Hepatocyte (in vitro differentiated cells): Measurements from ENCODE around the gene CHADL.
"Not testable (repeated sequence)": the region's sequence is repeated elsewhere in the genome, so short reads cannot be mapped to it uniquely, and the experiment has no call there.

Experiments
- CTCF ChIP-seq: fragments of 200-600 bp; sonication (generic); IDR thresholded peaks from 2 replicates; pipeline ENCODE4 v1.5.1; 2016; ENCODE audit warnings: antibody characterized with exemption, mild to moderate bottlenecking; ENCODE audit not compliant: poor library complexity
- EZH2 ChIP-seq: fragments of 200-600 bp; sonication (generic); IDR thresholded peaks from 2 replicates; pipeline ENCODE4 v1.6.1; 2016; ENCODE audit warnings: antibody characterized with exemption, mild to moderate bottlenecking, borderline replicate concordance
- EZH2phosphoT487 ChIP-seq: fragments of 200-600 bp; sonication (generic); IDR thresholded peaks from one replicate; pipeline ENCODE4 v1.6.1; 2018; ENCODE audit warnings: antibody characterized with exemption, mild to moderate bottlenecking, low read depth, moderate library complexity; ENCODE audit not compliant: unreplicated experiment, severe bottlenecking

GRCh38 chr22:41259756-41260155 lies 19.0 kb upstream of the CHADL start:
- TF ChIP-seq CTCF, EZH2, EZH2phosphoT487: not testable (repeated sequence)
